ENCODE results near the gene SCRN2. TPM values are rescaled to one million over a fixed set of nuclear protein-coding genes. Genes with fewer than 3 reads are reported as not detected.

SCRN2 gene
- total RNA-seq, 1 experiment from 2014 or later = 16.2 TPM

- DNase-seq (ENCODE audit: unreplicated experiment) = peak; percentile 90
- peak; percentile 40 for TF ChIP-seq CTCF (IDR thresholded peaks at IDR 0.05; ENCODE audit: unreplicated experiment)
- peak within 1 kb of the TSS; percentile 83 for H3K4me3 Mint-ChIP-seq (ENCODE audit: unreplicated experiment)
- POLR2A ChIA-PET = interaction anchor here (0.6 to 3.4 kb wide), 22 partner anchors 9 to 513 kb away, joined by 3 to 38 read pairs (median 4); partner anchors contain the start of genes CDK5RAP3, KPNB1, OSBPL7 and PNPO
- intact Hi-C loops (cut with micrococcal nuclease) = loop anchor here (1.0 kb wide), 1 partner anchor 55 kb away; no protein-coding TSS in a partner anchor
- peaks cover 10% of the 10 kb centered on the region for H3K4me1 Mint-ChIP-seq (ENCODE audit: insufficient read depth, unreplicated experiment)
- CTCF ChIA-PET = interaction anchor here (1.0 to 1.8 kb wide), 4 partner anchors 9 to 51 kb away, joined by 4 to 7 read pairs (median 6); partner anchors contain the start of gene SCRN2
- H3K36me3 Mint-ChIP-seq (ENCODE audit: insufficient read depth, unreplicated experiment) = peaks cover 26% of the 10 kb centered on the region
- no peaks in the 10 kb centered on the region for H3K27me3 Mint-ChIP-seq (ENCODE audit: insufficient read depth, unreplicated experiment)
- BruUV-seq (replicated peaks) = TSS peak; percentile 84
- peak within 1 kb of the TSS; percentile 47 for H3K27ac Mint-ChIP-seq (ENCODE audit: low read depth, unreplicated experiment)
- H3K9me3 Mint-ChIP-seq (ENCODE audit: unreplicated experiment) = no peaks in the 10 kb centered on the region
Observed at GRCh38 chr17:47831003-47831933, 9.8 kb downstream of the SCRN2 start, which contains the start of the genes LRRC46 and MRPL10. Gene LRRC46 (plus strand): TSS chr17:47831670. CDS start chr17:47831990, 320 bp downstream. Gene MRPL10 (minus strand): TSS chr17:47831541. CDS start chr17:47831511, 30 bp downstream.

- DNase-seq (ENCODE audit: unreplicated experiment) = no peak
- ChIA-PET POLR2A (interaction anchor here (0.7 to 3.4 kb wide), 11 partner anchors 9 to 278 kb away, joined by 3 to 38 read pairs (median 7); partner anchors contain the start of genes CDK5RAP3, OSBPL7, SCRN2 and SNX11), CTCF (interaction anchor here (0.6 to 1.8 kb wide), 6 partner anchors 8 to 130 kb away, joined by 3 to 7 read pairs (median 4); partner anchors contain the start of gene SCRN2)
- intact Hi-C loops (cut with micrococcal nuclease) = loop anchor here (1.0 kb wide), 1 partner anchor 54 kb away; no protein-coding TSS in a partner anchor
- Mint-ChIP-seq H3K9me3 (ENCODE audit: unreplicated experiment) (no peaks in the 10 kb centered on the region), H3K4me1 (ENCODE audit: insufficient read depth, unreplicated experiment) (peaks cover 10% of the 10 kb centered on the region), H3K27ac (ENCODE audit: low read depth, unreplicated experiment) (peak overlapping the region; percentile 47), H3K36me3 (ENCODE audit: insufficient read depth, unreplicated experiment) (peaks cover 34% of the 10 kb centered on the region), H3K27me3 (ENCODE audit: insufficient read depth, unreplicated experiment) (no peaks in the 10 kb centered on the region), H3K4me3 (ENCODE audit: unreplicated experiment) (peak overlapping the region; percentile 83)
- BruUV-seq (replicated peaks) = no TSS peak
- no peak for TF ChIP-seq CTCF (IDR thresholded peaks at IDR 0.05; ENCODE audit: unreplicated experiment)
Observed at GRCh38 chr17:47830396-47831002, 10.6 kb downstream of the SCRN2 start.

- no peak for DNase-seq (ENCODE audit: unreplicated experiment)
- H3K27me3 Mint-ChIP-seq (ENCODE audit: insufficient read depth, unreplicated experiment) = no peaks in the 10 kb centered on the region
- no TSS peak for BruUV-seq (replicated peaks)
- intact Hi-C loops (cut with micrococcal nuclease) = no loop called here
- ChIA-PET CTCF (interaction anchor here (0.6 to 0.7 kb wide), 2 partner anchors 107 to 129 kb away, joined by 3 read pairs; no protein-coding TSS in a partner anchor), POLR2A (interaction anchor here (1.8 to 3.4 kb wide), 3 partner anchors 20 to 65 kb away, joined by 7 to 38 read pairs (median 12); partner anchors contain the start of genes SP2 and SP6)
- no peaks in the 10 kb centered on the region for H3K9me3 Mint-ChIP-seq (ENCODE audit: unreplicated experiment)
- peaks cover 10% of the 10 kb centered on the region for H3K4me1 Mint-ChIP-seq (ENCODE audit: insufficient read depth, unreplicated experiment)
- no peak for TF ChIP-seq CTCF (IDR thresholded peaks at IDR 0.05; ENCODE audit: unreplicated experiment)
- H3K4me3 Mint-ChIP-seq (ENCODE audit: unreplicated experiment) = peak overlapping the region; percentile 83
- peak overlapping the region; percentile 47 for H3K27ac Mint-ChIP-seq (ENCODE audit: low read depth, unreplicated experiment)
- H3K36me3 Mint-ChIP-seq (ENCODE audit: insufficient read depth, unreplicated experiment) = peaks cover 40% of the 10 kb centered on the region
Observed at GRCh38 chr17:47829870-47830269, 11.2 kb downstream of the SCRN2 start.

Data from MCF 10A (cell line).